Calu3 (cell line): ENCODE data around the gene EIF2S3. TPM values are rescaled to one million over a fixed set of nuclear protein-coding genes. Genes with fewer than 3 reads are reported as not detected.

Experiments used
- BruUV-seq: library from RNA; stranded (reverse); fragments of 400-500 nt; replicated peaks from 2 replicates; lab custom pipeline; 2021; lab: Mats Ljungman, UMichigan
- CTCF ChIA-PET: fragments of 300-600 bp; sonication (Branson Sonifier 250); formaldehyde crosslinking; loops from one replicate; lab custom pipeline; 2022; ENCODE audit warnings: antibody characterized with exemption; lab: Charles Lee
- DNase-seq: peaks from one replicate; pipeline ENCODE4 v3.0.0; 2022
- H3K27ac Mint-ChIP-seq: one replicate; pipeline ENCODE4 v1.8.0; 2022; ENCODE audit warnings: mixed read lengths; ENCODE audit not compliant: unreplicated experiment
- H3K27me3 Mint-ChIP-seq: one replicate; pipeline ENCODE4 v1.8.0; 2022; ENCODE audit warnings: mixed read lengths; ENCODE audit not compliant: unreplicated experiment
- H3K36me3 Mint-ChIP-seq: one replicate; pipeline ENCODE4 v1.8.0; 2022; ENCODE audit warnings: mild to moderate bottlenecking, moderate library complexity, mixed read lengths; ENCODE audit not compliant: insufficient read depth, unreplicated experiment
- H3K4me1 Mint-ChIP-seq: one replicate; pipeline ENCODE4 v1.8.0; 2022; ENCODE audit warnings: mild to moderate bottlenecking, low read depth, mixed read lengths; ENCODE audit not compliant: unreplicated experiment
- H3K4me3 Mint-ChIP-seq: one replicate; pipeline ENCODE4 v1.8.0; 2022; ENCODE audit warnings: mild to moderate bottlenecking, low read depth, moderate library complexity, mixed read lengths; ENCODE audit not compliant: unreplicated experiment
- H3K9me3 Mint-ChIP-seq: one replicate; pipeline ENCODE4 v1.8.0; 2022; ENCODE audit warnings: low read depth, mixed read lengths; ENCODE audit not compliant: unreplicated experiment
- CTCF ChIP-seq: fragments of 200-600 bp; IDR thresholded peaks from one replicate; pipeline ENCODE4 v1.8.0; 2022; ENCODE audit warnings: antibody characterized with exemption; ENCODE audit not compliant: unreplicated experiment
- intact Hi-C: fragments of 100-400 bp; cut with micrococcal nuclease; formaldehyde crosslinking; loops from one replicate; pipeline ENCODE4 v1.10.0; 2022; ENCODE audit not compliant: unreplicated experiment
- total RNA-seq: library from RNA; stranded (reverse); gene quantifications from 2 replicates; pipeline ENCODE4 v1.2.3, GENCODE V29; 2022

The EIF2S3 gene
- total RNA-seq, 1 experiment from 2014 or later, result 277 TPM

- no peak for DNase-seq
- Mint-ChIP-seq H3K4me3 (no peak overlapping the region), H3K4me1 (peaks cover 7% of the 10 kb centered on the region), H3K36me3 (no peaks in the 10 kb centered on the region), H3K27ac (no peak overlapping the region), H3K27me3 (no peaks in the 10 kb centered on the region), H3K9me3 (no peaks in the 10 kb centered on the region)
- intact Hi-C loops, result no loop called here
- no peak for TF ChIP-seq CTCF
- no TSS peak for BruUV-seq
- CTCF ChIA-PET, result interaction anchor here (0.9 kb wide), 1 partner anchor 58 kb away, joined by 4 read pairs; no protein-coding TSS in a partner anchor
Observed at GRCh38 chrX:24014388-24015018, 40.3 kb upstream of the EIF2S3 start.

- Mint-ChIP-seq H3K36me3 (no peaks in the 10 kb centered on the region), H3K9me3 (no peaks in the 10 kb centered on the region), H3K27me3 (no peaks in the 10 kb centered on the region), H3K4me3 (no peak overlapping the region), H3K27ac (no peak overlapping the region), H3K4me1 (peaks cover 15% of the 10 kb centered on the region)
- no peak for DNase-seq
- intact Hi-C loops, result no loop called here
- no TSS peak for BruUV-seq
- CTCF ChIA-PET, result no interaction called here
- TF ChIP-seq CTCF, result no peak
Observed at GRCh38 chrX:24017674-24018073, 37.1 kb upstream of the EIF2S3 start.

GRCh38 chrX:24018809-24019208, 35.9 kb upstream of the EIF2S3 start:
- DNase-seq, result no peak
- no peaks in the 10 kb centered on the region for H3K36me3 Mint-ChIP-seq
- no TSS peak for BruUV-seq
- H3K4me3 Mint-ChIP-seq, result no peak overlapping the region
- H3K9me3 Mint-ChIP-seq, result no peaks in the 10 kb centered on the region
- H3K27ac Mint-ChIP-seq, result no peak overlapping the region
- H3K4me1 Mint-ChIP-seq, result peaks cover 15% of the 10 kb centered on the region
- CTCF ChIA-PET, result no interaction called here
- intact Hi-C loops, result no loop called here
- TF ChIP-seq CTCF, result no peak
- no peaks in the 10 kb centered on the region for H3K27me3 Mint-ChIP-seq

- no peak overlapping the region for H3K4me3 Mint-ChIP-seq
- H3K36me3 Mint-ChIP-seq, result peaks cover 2% of the 10 kb centered on the region
- no peaks in the 10 kb centered on the region for H3K9me3 Mint-ChIP-seq
- no peaks in the 10 kb centered on the region for H3K27me3 Mint-ChIP-seq
- peaks cover 11% of the 10 kb centered on the region for H3K4me1 Mint-ChIP-seq
- BruUV-seq, result no TSS peak
- CTCF ChIA-PET, result no interaction called here
- no peak overlapping the region for H3K27ac Mint-ChIP-seq
- intact Hi-C loops, result no loop called here
- no peak for TF ChIP-seq CTCF
- DNase-seq, result no peak
Observed at GRCh38 chrX:24019448-24019847, 35.3 kb upstream of the EIF2S3 start.
